ENCODE results near the gene SDHC.
A peak's percentile ranks its signal among the peaks of the same experiment; 100 is the strongest.

SDHC gene, protein sequence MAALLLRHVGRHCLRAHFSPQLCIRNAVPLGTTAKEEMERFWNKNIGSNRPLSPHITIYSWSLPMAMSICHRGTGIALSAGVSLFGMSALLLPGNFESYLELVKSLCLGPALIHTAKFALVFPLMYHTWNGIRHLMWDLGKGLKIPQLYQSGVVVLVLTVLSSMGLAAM

DNA sequence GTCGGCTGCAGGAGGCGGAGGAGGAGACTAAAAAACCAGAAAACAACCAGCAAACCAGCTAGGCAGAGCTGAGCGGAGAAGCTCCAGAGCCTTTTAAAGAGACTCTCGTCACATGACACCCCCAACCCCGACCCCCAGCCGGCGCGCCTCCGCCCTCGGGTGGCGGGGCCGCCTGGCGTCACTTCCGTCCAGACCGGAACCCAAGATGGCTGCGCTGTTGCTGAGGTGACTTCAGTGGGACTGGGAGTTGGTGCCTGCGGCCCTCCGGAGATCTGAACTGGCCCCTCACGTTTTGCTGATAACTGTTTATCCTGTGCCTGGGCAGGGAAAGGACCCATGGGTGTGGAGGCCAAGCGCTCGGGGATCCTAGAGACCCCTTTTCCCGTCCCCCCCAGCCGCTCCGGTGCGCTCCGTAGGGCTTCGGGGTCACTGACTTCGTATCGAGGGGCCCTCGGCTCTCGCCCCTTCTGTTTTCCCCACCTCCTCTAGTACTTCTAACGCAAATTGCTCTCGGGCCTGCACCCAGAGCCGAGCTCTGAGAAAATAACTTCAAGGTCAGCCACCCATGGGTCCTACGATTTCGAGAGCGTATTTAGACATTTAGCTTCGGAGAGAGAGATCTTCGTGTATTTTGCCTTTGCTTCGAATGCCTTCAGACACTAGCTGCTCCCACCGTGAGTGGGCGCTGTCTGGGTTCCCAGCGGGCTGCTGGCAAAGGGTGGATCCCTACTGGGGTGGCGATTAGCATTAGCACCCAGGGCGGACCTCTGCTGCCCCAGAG lies at the start of gene SDHC:
Gene SDHC (plus strand): TSS at position 181 of the 781 bp plus-strand sequence. CDS start 25 bp downstream, at position 206.
- peak; percentile 96 for DNase-seq

DNA sequence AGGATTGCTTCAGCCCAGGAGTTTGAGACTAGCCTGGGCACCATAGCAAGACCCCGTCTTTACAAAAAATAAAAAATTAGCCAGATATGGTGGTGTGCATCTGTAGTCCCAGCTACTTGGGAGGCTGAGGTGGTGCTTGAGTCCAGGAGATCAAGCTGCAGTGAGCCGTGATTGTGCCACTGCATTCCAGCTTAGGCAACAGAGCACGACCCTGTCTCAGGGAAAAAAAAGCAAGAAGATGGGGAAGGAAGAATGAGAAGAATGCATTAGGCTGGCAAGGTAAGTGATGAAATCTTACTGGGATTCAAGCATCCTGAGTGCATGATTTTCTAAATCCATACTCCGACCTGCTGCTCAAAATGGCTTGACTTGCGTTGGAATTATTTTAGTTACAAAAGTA lies 48.9 kb upstream of the SDHC start:
- no peak for DNase-seq

DNA sequence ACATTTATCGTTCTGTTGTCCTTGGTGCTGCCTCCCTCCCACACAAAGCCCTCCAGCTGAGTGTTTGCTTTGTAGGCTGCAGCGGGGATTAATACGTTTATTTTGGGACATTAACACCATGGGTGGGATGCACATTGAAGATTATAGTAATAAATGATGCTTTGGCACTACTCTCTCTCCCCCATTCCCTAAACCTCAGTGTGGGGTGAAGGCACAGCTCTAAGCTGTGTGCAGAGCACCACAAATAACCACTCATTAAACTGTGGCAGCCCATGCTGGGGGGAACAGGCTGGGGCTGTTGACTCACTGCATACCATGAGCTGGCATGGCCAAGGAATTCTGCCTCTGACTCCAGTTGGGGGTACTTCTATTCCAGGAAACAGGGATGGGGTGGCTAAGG lies 48.0 kb upstream of the SDHC start:
- DNase-seq, result no peak

DNA sequence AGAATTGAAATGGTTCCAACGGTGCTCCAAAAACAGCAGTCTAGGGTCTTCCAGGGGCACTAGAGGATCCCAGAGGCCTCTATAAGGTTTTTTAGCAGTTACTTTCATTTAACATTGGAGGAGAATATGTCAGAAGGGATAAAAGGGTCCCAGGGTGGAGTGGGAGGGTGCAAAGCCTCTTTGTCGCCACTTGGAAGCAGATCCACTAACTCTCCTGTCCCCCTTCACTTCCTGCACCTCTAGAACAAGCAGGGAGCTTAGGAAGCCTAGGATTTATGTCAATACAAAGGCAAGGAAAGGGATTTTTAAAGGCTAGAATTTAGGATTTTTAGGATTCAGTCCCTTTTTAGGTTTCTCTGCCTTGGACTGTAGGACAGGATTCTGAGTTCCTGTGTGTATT lies 47.3 kb upstream of the SDHC start:
- DNase-seq, result no peak

DNA sequence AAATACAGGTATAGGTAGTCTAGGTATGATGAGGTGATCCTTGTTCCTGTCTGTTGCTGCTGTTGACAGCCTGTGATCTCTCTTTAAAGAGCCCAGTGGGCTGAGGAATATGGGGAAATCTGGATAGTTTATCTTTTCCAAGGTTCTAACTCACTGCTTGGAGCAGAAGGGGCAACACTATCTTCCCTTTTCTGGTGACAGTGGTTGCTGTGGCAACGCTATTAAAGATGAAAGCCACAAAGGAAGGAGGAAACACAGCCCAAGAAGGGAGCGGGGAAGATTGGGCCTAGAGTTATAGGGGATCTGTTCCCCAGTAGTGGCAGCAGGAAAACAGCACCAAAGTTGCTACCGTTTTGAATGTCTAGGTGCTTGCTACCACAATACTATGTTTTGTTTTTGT lies 46.9 kb upstream of the SDHC start:
- peak; percentile 67 for DNase-seq

DNA sequence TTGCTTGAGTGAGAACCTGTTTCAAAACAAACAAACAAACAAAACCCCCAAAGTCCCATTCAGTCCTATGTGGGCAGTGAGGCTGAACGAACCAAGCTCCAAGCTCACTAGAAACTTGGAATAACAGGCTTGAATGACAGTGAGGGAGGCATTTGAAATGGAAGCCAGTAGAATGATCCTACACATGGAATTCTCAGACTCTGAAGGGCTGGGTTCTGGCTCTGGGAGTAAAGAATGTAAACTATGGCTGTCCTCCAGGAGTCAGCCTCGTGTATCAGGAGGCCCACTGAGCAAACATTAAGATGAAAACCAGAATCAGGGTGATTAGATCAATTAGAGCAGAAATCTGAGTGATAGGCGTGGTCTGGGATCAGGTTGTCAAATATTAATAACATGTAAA lies 40.8 kb upstream of the SDHC start:
- DNase-seq, result no peak

DNA sequence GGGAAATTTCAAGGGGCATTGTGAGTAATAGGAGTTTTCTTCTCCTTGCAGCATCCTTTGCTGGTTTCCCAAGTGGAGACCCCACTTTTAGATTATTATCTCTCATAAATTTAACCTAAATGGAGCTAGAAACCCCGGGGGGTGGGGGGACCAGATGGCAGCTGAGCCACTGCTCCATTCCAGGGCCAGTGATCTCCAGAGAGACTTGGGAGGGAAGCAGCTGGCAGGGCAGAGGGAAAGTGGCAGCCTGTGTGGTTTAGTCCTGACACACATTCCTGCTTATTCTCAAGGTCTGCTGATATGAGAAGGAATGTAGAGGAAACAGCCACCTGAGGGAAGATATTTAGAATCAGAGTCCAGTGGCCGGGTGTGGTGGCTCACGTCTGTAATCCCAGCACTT lies 39.3 kb upstream of the SDHC start:
- no peak for DNase-seq

DNA sequence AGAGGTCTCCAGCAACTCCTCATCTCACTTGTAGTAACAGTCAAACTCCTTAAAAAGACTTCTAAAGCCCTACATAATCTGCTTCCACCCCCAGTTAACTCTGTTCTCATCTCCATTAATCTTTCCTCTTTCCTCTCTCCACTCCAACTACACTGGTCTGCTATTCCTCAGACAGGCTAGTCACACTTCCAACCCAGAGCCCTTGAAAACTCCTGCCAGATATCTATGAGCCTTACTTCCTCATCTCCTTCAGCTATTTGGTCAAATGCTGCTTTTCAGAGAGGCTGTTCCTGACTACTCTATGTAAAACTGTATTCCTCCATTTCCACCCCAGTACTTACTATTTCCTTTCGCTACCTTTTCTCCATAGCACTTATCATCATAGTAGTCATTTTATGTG lies 31.2 kb upstream of the SDHC start:
- DNase-seq, result no peak

DNA sequence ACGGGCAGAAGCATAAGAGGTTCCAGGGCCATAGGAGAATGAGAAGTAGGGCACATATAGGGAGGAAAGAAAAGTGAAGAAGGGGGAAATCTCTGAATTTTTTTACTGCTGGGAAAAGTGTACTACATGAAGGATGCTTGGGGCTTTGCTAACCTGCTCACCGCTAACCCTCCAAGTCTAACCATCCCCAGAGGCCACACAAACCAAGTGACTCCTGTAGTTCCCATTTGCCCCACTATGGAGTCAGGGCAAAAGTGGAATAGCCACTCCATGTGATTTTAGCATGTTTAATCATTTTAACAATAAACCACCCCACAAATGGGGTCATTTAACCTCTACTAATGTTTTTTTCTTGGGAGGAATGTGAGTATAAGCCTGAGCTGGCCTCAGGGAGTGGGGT lies 29.1 kb upstream of the SDHC start:
- no peak for DNase-seq

DNA sequence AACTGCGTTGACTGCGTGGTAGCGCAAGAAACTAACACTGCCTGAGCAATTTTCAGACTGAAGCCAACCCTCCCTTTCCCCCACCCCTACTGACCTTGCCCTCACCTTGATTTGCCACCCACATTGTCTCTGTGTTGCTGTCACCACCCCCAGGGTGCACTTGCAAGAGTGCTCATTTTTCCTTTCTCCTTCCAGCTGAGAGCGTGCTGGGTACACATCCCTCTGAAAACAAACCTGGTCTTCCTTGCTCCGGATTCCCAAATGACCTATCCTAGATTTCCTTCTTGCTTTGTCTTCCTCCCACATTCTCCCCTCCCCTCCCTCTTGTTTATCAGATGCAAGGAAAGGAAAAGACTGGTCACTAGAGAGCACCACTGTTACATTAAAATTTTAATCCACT lies 28.7 kb upstream of the SDHC start:
- DNase-seq, result no peak

DNA sequence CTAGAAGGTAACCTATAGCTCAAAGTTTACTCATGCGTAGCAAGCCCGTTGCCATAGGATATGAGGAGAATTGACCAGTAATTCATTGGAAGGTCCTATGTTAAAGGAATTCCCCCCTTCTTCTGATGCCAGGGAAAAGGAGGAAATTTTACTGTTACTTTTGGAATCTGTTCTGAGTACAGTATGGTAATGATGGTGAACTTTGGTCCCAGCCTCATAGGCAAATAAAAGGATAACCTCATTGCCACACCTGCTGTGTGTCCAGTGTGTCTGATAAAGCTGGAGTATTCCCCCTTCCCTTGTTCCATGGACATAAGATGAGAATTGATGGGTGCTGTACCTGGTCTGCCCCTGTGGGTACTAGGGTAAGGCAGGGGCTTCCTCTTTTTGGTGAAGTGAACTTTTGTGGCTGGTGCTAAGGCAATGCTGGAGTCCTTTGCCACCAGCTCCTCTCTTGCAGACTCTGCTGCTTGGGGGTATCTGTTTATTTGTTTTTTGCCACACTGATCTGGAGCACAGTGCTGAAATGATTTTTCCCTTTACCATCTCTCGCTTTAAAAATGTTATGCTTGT lies 26.6 kb upstream of the SDHC start:
- no peak for DNase-seq

DNA sequence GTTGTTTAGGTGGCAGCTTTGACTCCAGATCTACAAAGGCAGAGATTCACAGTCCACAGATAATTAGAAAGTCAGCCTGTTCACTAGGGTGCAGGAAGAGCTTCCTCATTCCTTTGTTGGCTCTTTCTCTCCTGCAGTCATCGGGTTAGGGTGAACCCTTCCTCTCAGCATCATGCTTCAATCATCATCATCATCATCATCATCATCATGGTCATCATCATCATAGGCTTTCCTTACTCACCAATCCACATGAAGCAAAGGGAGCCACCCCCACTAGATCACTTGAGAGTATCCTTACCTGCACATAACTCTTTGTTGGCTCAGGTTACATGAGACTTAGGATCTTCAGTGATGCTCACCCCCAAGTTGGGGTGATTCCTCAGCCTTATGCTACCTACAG lies 23.4 kb upstream of the SDHC start:
- no peak for DNase-seq

DNA sequence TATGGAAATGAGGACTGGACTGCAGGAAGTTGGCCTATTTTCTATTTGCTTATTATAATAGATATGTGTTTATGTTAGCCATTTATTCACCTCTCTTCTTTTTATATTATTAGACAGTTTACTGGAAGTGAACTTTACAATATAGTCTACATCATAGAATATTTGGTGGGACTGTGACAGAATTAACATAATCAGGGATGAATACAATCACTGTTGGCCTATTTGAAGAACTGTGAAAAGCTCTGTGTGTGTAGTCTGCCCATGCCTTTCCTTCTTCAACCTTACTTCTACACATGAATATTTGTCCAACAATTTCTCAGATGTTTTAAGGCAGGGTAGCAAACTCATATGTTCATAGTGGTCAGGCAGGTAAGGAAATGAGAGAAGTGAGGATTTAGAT lies 16.8 kb upstream of the SDHC start:
- no peak for DNase-seq

DNA sequence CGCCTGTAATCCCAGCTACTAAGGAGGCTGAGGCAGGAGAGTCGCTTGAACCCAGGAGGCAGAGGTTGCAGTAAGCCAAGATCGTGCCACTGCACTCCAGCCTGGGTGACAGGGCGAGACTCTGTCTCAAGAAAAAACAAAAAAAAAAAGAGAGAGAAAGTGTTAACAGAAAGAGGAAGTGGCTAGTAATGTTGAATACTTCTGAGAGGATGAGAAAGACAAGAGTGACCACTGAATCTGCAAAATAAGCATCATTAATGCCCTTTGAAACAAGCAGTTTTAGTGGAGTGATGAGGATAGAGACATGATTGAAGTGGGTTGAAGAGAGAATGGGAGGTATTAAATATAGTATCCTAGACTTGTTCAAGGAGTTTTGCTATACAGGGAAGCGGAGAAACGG lies 16.1 kb upstream of the SDHC start:
- peak; percentile 65 for DNase-seq

DNA sequence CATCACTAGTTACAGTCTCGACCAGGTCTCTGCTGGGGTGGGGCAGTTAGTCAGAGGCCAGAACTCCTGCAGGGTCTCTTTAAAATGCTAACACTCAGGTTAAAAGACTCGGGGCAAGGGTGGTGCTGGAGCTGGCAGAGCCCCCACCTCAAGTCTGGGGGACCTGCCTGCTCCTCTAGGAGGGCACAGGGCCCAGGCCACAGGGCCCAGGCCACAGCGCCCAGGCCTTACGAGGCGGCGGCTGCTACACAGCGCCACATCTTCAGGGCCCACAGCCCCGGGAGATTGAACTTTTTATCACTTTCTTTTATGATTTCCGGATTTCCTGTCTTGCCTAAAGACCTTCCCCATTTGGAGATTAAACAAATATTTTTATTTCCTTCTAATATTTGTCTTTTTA lies 14.8 kb upstream of the SDHC start:
- DNase-seq, result no peak

DNA sequence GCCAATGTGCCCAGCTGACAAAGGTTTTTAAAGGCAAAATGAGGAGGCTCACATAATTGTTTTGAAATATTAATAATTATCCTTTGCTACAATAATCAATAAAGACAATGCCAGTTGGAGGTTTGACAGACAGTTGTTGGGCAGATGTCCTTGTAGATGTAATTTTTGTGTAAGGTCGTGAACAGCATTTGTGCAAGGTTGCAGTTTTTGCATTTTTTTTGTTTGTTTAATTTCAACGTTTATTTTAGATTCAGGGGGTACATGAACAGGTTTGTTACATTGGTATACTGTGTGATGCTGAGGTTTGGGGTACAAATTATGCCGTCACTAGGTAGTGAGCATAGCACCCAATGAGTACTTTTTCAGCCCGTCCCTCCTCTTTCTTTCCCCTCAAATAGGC lies 13.7 kb upstream of the SDHC start:
- no peak for DNase-seq

DNA sequence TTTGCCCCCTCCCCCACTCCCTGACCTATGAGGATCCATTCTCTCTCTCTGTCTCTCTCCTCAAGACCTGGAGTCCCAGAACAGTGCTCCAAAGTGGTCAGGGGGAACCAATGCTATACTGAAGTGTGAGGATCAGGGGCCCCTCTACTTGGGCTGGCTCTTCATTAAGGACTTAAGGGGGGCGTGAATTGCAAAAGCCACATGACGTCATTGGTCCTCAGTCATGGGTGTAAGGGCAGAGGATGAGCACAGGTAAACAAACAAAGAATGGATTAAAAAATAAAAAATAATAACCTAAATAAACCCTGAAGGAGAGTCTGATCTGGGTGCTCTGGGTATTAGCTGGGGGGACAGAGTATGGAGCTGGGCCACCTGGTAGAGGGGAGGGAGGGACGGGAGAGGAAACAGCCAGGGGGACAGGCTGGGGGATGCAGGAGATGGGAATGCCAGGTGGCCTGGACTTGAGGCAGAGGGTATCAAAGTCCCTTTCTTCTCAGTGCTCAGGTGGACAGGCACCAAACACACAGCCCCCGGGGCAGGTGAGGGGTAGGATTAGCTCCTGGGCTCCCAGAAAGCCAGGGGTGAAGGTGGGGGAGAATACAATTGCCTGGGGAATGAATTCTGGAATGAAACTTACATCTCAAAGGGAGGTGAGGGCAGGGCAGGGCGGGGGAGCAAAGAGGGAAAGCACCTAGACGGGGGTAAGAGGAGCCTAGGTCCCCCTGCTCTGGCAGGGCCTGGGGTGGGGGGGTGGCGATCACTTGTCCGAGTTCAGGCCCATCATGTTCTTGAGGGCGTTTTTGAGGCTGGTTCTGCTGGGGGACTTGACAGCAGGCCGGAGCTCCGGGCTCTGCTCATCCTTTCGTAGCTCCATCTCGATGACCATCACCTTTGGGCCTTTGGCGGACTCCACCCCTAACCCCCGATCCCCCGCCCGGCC lies 9.0 kb upstream of the SDHC start:
- DNase-seq, result no peak

DNA sequence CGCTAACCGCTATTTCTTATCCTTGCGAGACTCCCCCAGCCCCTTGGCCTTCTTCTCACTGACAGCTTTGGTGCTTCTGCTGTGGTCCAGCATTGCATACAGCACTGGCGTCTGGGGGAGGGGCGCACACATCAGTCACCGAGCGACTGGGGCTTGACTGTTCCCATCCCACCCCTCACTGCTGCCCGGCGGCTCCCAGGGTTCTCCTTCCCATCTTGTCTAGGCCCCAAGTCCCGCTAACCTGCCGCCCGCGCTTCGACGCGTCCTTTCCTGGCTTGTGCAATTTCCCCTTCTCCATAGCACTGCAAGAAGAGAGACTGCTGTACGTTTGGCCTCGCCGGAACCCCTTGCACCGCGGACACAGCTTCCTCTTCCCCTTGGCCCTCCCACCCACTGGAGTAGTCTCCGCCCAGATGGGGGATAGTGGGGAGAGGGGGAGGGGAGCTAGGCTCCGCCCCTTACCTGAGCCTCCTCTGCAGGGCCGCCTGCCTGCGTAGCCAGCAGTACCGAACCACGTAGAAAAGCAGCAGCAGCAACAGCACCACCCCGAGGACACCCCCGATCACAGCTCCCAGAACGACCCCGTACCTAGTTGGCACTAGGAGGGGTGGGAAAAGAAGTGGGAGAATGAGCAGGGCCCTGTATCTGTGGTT lies 8.2 kb upstream of the SDHC start:
- peak; percentile 84 for DNase-seq

DNA sequence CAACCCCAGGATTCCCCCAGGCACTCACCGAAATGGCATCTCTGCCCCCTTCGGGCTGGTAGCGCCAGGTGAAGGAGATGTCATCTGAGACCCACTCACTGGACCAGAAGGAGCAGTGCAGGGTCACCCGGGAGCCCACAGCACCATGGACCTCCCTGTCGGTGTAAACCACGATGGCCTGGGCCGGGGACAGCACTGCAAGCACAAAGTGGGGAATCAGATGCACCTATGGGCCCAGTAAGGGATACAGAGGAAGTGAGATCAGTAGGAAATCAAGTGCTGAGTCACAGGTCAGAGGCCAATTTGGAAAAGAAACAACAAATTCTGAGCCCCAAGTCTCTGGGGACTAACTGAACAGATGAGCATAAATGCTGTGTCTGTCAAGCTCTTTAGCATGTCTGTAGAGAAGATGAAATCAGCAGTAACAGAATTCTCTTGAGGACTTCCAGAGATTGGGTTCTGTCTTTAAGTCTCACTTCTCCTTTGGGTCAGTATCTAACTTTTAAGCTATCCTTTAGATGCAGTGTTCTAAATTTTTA lies 6.9 kb upstream of the SDHC start:
- peak; percentile 53 for DNase-seq

DNA sequence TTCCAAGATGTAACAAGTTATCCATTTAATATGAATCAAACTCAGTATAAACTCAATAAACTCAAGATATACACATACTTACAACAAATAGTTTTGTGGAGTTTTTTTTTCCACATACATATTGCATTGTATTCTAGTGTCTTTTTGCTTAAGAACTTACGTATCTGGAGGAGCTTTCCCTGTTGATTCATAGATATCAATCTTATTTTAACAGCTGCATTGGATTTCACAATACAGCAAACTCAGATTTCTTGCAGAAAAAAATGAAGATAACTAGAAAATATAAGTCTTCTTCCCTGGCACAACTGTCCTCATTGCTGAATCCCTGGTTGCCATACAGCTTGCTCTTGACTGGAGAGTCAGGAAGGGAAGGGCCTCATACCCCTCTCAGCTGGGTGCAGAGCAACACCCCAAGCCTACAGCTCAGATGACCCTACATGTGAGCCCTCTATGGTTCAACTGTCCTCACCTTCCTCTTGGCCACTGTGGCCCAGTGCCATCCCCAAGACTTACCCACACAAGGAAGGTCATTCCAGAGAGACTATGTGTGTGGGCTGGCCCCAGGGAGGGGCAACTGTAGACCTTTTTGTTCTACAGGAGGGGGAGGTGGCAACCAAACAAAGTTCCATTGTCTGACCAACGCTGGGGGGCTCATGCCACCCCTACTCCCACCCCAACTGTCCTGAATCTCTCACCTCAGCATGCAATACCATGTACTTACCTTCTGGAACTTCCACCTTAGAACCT lies 6.1 kb upstream of the SDHC start:
- no peak for DNase-seq

DNA sequence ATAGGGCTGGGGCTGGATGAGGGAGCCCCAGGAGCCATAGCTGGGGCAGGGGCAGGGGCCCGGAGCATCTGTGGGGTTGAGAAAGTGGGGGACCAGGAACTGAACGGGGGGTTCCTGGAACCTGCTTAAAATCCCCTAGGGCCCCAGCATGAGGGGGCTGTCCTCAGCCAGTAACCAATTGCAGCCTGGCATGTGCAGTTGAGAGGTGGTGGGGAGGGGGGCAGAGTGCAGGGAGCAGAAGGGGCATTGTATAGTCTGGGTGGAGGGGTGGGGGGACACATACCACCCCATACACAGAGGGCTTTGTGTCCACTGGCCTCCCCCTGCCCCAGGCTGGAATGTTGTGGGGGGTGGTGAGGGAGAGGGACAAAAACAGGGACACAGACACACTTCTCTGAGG lies 4.3 kb upstream of the SDHC start, which contains the start of gene MPZ:
Gene MPZ (minus strand): TSS at position 101 of the 400 bp plus-strand sequence. CDS start 63 bp downstream, at position 38.
- no peak for DNase-seq

Measured in OCI-M1 (cell line).